Glutamatergic neuron (in vitro differentiated cells): ENCODE measurements around the gene HSPA12A. TPM values are rescaled to one million over a fixed set of nuclear protein-coding genes. Genes with fewer than 3 reads are reported as not detected.
A peak's percentile ranks its signal among the peaks of the same experiment; 100 is the strongest.

Source experiments
- DNase-seq: peaks from one replicate; pipeline ENCODE4 v3.0.0; 2022
- H3K27ac Mint-ChIP-seq: one replicate; pipeline ENCODE4 v1.8.0; 2020; ENCODE audit warnings: mild to moderate bottlenecking, mixed read lengths, inconsistent platforms; ENCODE audit not compliant: unreplicated experiment
- H3K27me3 Mint-ChIP-seq: one replicate; pipeline ENCODE4 v1.8.0; 2020; ENCODE audit warnings: mild to moderate bottlenecking, moderate library complexity, mixed read lengths, inconsistent platforms; ENCODE audit not compliant: unreplicated experiment
- H3K36me3 Mint-ChIP-seq: one replicate; pipeline ENCODE4 v1.8.0; 2020; ENCODE audit warnings: mild to moderate bottlenecking, mixed read lengths, inconsistent platforms; ENCODE audit not compliant: unreplicated experiment
- H3K4me1 Mint-ChIP-seq: one replicate; pipeline ENCODE4 v1.8.0; 2020; ENCODE audit warnings: mild to moderate bottlenecking, low read depth, mixed read lengths, inconsistent platforms; ENCODE audit not compliant: unreplicated experiment
- H3K4me3 Mint-ChIP-seq: one replicate; pipeline ENCODE4 v1.8.0; 2020; ENCODE audit warnings: mild to moderate bottlenecking, mixed read lengths, inconsistent platforms; ENCODE audit not compliant: unreplicated experiment
- H3K9me3 Mint-ChIP-seq: one replicate; pipeline ENCODE4 v1.8.0; 2020; ENCODE audit warnings: mild to moderate bottlenecking, moderate library complexity, mixed read lengths, inconsistent platforms; ENCODE audit not compliant: unreplicated experiment
- total RNA-seq: library from RNA; stranded (reverse); fragmentation: NEBNext Ultra II Directional; extraction: Animal tissue kit (Norgen Biotek cat#: 25700); gene quantifications from one replicate; pipeline ENCODE4 v1.2.1, GENCODE V29; 2021; ENCODE audit not compliant: unreplicated experiment
- TF ChIP-seq, protein P1 (sequence below): fragments of 200-600 bp; sonication (generic); IDR thresholded peaks from one replicate; pipeline ENCODE4 v1.5.0; 2021; ENCODE audit not compliant: partially characterized antibody, unreplicated experiment

The HSPA12A gene
- total RNA-seq, 1 donor from 2014 or later, result 75.0 TPM

GRCh38 chr10:116692225-116692624, 50.1 kb downstream of the HSPA12A start:
- peaks cover 11% of the 10 kb centered on the region for H3K27me3 Mint-ChIP-seq
- no peak overlapping the region for H3K4me3 Mint-ChIP-seq
- no peak for DNase-seq
- peaks cover 20% of the 10 kb centered on the region for H3K4me1 Mint-ChIP-seq
- peaks cover 7% of the 10 kb centered on the region for H3K9me3 Mint-ChIP-seq
- TF ChIP-seq, protein P1, sequence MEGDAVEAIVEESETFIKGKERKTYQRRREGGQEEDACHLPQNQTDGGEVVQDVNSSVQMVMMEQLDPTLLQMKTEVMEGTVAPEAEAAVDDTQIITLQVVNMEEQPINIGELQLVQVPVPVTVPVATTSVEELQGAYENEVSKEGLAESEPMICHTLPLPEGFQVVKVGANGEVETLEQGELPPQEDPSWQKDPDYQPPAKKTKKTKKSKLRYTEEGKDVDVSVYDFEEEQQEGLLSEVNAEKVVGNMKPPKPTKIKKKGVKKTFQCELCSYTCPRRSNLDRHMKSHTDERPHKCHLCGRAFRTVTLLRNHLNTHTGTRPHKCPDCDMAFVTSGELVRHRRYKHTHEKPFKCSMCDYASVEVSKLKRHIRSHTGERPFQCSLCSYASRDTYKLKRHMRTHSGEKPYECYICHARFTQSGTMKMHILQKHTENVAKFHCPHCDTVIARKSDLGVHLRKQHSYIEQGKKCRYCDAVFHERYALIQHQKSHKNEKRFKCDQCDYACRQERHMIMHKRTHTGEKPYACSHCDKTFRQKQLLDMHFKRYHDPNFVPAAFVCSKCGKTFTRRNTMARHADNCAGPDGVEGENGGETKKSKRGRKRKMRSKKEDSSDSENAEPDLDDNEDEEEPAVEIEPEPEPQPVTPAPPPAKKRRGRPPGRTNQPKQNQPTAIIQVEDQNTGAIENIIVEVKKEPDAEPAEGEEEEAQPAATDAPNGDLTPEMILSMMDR, result no peak
- H3K27ac Mint-ChIP-seq, result no peak overlapping the region
- H3K36me3 Mint-ChIP-seq, result peaks cover 7% of the 10 kb centered on the region

- H3K4me3 Mint-ChIP-seq, result no peak overlapping the region
- H3K27me3 Mint-ChIP-seq, result peaks cover 11% of the 10 kb centered on the region
- no peak for DNase-seq
- peaks cover 7% of the 10 kb centered on the region for H3K36me3 Mint-ChIP-seq
- H3K4me1 Mint-ChIP-seq, result peaks cover 20% of the 10 kb centered on the region
- TF ChIP-seq, protein P1, result no peak
- no peak overlapping the region for H3K27ac Mint-ChIP-seq
- peaks cover 7% of the 10 kb centered on the region for H3K9me3 Mint-ChIP-seq
Observed at GRCh38 chr10:116691635-116692034, 50.7 kb downstream of the HSPA12A start.

GRCh38 chr10:116690356-116691322, 51.7 kb downstream of the HSPA12A start:
- DNase-seq, result peak; percentile 51
- Mint-ChIP-seq H3K27ac (peak overlapping the region; percentile 48), H3K4me3 (peak overlapping the region; percentile 12), H3K27me3 (peaks cover 11% of the 10 kb centered on the region), H3K4me1 (peaks cover 20% of the 10 kb centered on the region), H3K9me3 (peaks cover 5% of the 10 kb centered on the region), H3K36me3 (peaks cover 7% of the 10 kb centered on the region)
- TF ChIP-seq, protein P1, result peak; percentile 13

DNA sequence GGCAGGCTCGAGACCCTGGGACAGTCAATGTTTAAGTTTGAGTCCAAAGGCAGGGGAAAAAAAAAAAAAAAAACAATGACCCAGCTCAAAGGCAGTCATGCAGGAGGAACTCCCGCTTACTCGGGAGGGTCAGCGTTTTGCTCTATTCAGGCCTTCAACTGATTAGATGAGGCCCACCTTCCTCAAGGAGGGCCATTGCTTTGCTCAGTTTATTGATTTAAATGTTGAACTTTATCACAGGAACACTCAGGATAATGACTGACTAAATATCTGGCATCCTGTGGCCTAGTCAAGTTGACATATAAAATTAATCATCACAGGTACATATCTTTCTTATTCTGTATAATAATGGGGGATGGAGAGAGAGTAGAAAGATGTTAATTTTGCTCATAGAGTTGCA, 52.6 kb downstream of the HSPA12A start:
- DNase-seq, result no peak
- peaks cover 7% of the 10 kb centered on the region for H3K36me3 Mint-ChIP-seq
- H3K9me3 Mint-ChIP-seq, result peaks cover 5% of the 10 kb centered on the region
- TF ChIP-seq, protein P1, result no peak
- H3K27ac Mint-ChIP-seq, result no peak overlapping the region
- H3K4me3 Mint-ChIP-seq, result no peak overlapping the region
- H3K4me1 Mint-ChIP-seq, result peaks cover 20% of the 10 kb centered on the region
- H3K27me3 Mint-ChIP-seq, result peaks cover 9% of the 10 kb centered on the region
